MCF 10A (cell line): ENCODE measurements around the gene KLHDC1. TPM values are rescaled to one million over a fixed set of nuclear protein-coding genes. Genes with fewer than 3 reads are reported as not detected.
"Not testable (repeated sequence)": the region's sequence is repeated elsewhere in the genome, so short reads cannot be mapped to it uniquely, and the experiment has no call there.

Experiments used
- Bru-seq: library from RNA; stranded (reverse); fragments of 400-500 nt; gene quantifications from one replicate; lab custom pipeline; 2021; lab: Mats Ljungman, UMichigan
- BruChase-seq, 2 experiments: library from RNA; stranded (reverse); fragments of 400-500 nt; gene quantifications; one replicate each; lab custom pipeline; 2021; lab: Mats Ljungman, UMichigan
- BruUV-seq: library from RNA; stranded (reverse); fragments of 400-500 nt; replicated peaks from 2 replicates; lab custom pipeline; 2021; lab: Mats Ljungman, UMichigan
- CTCF ChIA-PET: fragments of 300-600 bp; sonication (Branson Sonifier 250); formaldehyde crosslinking; extraction: SDS; loops from one replicate; lab custom pipeline; 2021; ENCODE audit warnings: antibody characterized with exemption, inconsistent platforms; lab: Yijun Ruan, JAX
- POLR2A ChIA-PET: fragments of 300-600, 350-650 bp; sonication (Branson Sonifier 250); formaldehyde crosslinking; extraction: SDS; loops from one replicate; lab custom pipeline; 2020; ENCODE audit warnings: antibody characterized with exemption, inconsistent platforms; lab: Yijun Ruan, JAX
- DNase-seq: peaks from one replicate; pipeline ENCODE4 v3.0.0-alpha.2; 2018; ENCODE audit not compliant: unreplicated experiment
- H3K27ac Mint-ChIP-seq: one replicate; pipeline ENCODE4 v1.8.0; 2022; ENCODE audit warnings: mild to moderate bottlenecking, low read depth, mixed read lengths; ENCODE audit not compliant: unreplicated experiment
- H3K27me3 Mint-ChIP-seq: one replicate; pipeline ENCODE4 v1.8.0; 2022; ENCODE audit warnings: mixed read lengths; ENCODE audit not compliant: insufficient read depth, unreplicated experiment
- H3K36me3 Mint-ChIP-seq: one replicate; pipeline ENCODE4 v1.8.0; 2022; ENCODE audit warnings: mild to moderate bottlenecking, moderate library complexity, mixed read lengths; ENCODE audit not compliant: insufficient read depth, unreplicated experiment
- H3K4me1 Mint-ChIP-seq: one replicate; pipeline ENCODE4 v1.8.0; 2022; ENCODE audit warnings: mixed read lengths; ENCODE audit not compliant: insufficient read depth, unreplicated experiment
- H3K4me3 Mint-ChIP-seq: one replicate; pipeline ENCODE4 v1.8.0; 2022; ENCODE audit warnings: mild to moderate bottlenecking, moderate library complexity, mixed read lengths; ENCODE audit not compliant: unreplicated experiment
- H3K9me3 Mint-ChIP-seq: one replicate; pipeline ENCODE4 v1.8.0; 2022; ENCODE audit warnings: mixed read lengths; ENCODE audit not compliant: unreplicated experiment
- CTCF ChIP-seq: fragments of 200-600 bp; IDR thresholded peaks from one replicate; pipeline ENCODE4 v1.8.0; 2022; ENCODE audit warnings: antibody characterized with exemption, mild to moderate bottlenecking; ENCODE audit not compliant: unreplicated experiment
- intact Hi-C: fragments of 100-400 bp; cut with micrococcal nuclease; formaldehyde crosslinking; loops from 2 replicates; pipeline ENCODE4 v1.14.1; 2022
- long read RNA-seq: library from polyadenylated mRNA; stranded (forward); transcript quantifications from one replicate; pipeline ENCODE4 v2.0.0, GENCODE V29; 2022
- total RNA-seq: library from RNA; stranded (reverse); gene quantifications from 2 replicates; pipeline ENCODE4 v1.2.3, GENCODE V29; 2022

Gene KLHDC1
- total RNA-seq (0.35 and 0.52 TPM in 2 replicates), Bru-seq, nascent RNA (percentile 31 among the genes with signal in this experiment), BruChase-seq, experiment 1, labeled RNA remaining after a 6-hour chase (percentile 38 among the genes with signal in this experiment), BruChase-seq, experiment 2, labeled RNA remaining after a 2-hour chase (percentile 36 among the genes with signal in this experiment)
- long read RNA-seq: 0 reads

DNA sequence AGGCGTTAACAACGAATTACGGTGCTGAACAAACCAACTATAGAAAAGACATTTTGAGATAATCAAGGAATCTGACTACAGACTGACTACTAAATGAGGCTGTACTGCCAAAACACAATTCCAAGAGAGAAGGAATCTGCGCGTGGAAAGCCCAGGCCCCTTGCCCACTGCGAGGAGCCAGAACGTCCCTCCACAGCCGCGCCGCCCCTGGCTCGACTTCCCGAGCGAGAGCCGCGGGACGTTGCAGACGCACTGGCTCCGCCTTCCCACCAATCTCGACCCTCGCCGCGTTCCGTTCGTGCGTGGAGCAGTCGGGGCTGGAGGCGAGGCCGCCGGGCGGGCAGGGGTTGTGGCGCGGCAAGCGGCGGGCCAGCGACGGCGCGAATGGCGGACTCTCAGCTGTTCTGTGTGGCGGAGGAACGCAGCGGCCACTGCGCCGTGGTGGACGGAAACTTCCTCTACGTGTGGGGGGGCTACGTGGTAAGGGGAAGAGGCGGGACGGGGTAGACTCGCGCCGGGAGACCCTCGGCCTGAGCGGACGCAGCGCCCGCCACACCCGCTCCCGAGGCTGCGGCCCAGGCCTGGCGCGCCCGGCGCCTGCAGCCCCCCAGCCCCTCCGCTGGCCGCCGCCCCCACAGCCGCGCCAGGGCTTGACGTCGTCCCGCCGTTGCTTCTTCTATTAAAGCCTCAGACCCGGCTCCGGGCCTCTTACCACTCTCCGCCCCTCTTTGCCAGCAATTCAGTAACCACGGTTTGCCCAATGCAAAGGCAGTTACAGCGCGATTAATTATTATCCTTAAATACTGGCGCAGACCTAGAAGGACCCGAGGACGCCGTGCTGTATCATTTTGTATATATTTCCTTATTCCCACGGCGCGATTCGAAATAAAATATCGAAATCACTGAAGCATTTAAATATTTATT lies at the start of gene KLHDC1:
Gene KLHDC1, plus strand, starts transcription at position 310 of the 924 bp plus-strand sequence. Its CDS starts 75 bp downstream, at position 385.
- Mint-ChIP-seq H3K4me1 (peaks cover 5% of the 10 kb centered on the region), H3K27ac (no peak within 1 kb of the TSS), H3K9me3 (no peaks in the 10 kb centered on the region), H3K36me3 (no peaks in the 10 kb centered on the region), H3K27me3 (no peaks in the 10 kb centered on the region), H3K4me3 (peak within 1 kb of the TSS; percentile 53)
- intact Hi-C loops: no loop called here
- BruUV-seq: no TSS peak
- peak; percentile 51 for DNase-seq
- TF ChIP-seq CTCF: no peak
- CTCF ChIA-PET: interaction anchor here (0.6 to 1.0 kb wide), 2 partner anchors 9 to 198 kb away, joined by 3 to 4 read pairs; no protein-coding TSS in a partner anchor
- POLR2A ChIA-PET: interaction anchor here (0.7 to 2.7 kb wide), 7 partner anchors 56 to 76 kb away, joined by 3 to 16 read pairs (median 4); partner anchors contain the start of genes DNAAF2, KLHDC2, MGAT2 and RPL36AL

- no peaks in the 10 kb centered on the region for H3K9me3 Mint-ChIP-seq
- intact Hi-C loops: no loop called here
- POLR2A ChIA-PET: interaction anchor here (0.6 to 1.2 kb wide), 2 partner anchors 114 to 198 kb away, joined by 4 read pairs; partner anchors contain the start of gene KLHDC2
- no peaks in the 10 kb centered on the region for H3K4me1 Mint-ChIP-seq
- peaks cover 18% of the 10 kb centered on the region for H3K36me3 Mint-ChIP-seq
- H3K27me3 Mint-ChIP-seq: no peaks in the 10 kb centered on the region
- TF ChIP-seq CTCF: no peak
- no TSS peak for BruUV-seq
- H3K4me3 Mint-ChIP-seq: no peak overlapping the region
- DNase-seq: no peak
- no peak overlapping the region for H3K27ac Mint-ChIP-seq
- CTCF ChIA-PET: no interaction called here
These were observed 39.4 kb upstream of the KLHDC1 start for GRCh38 chr14:49653508-49653907.

DNA sequence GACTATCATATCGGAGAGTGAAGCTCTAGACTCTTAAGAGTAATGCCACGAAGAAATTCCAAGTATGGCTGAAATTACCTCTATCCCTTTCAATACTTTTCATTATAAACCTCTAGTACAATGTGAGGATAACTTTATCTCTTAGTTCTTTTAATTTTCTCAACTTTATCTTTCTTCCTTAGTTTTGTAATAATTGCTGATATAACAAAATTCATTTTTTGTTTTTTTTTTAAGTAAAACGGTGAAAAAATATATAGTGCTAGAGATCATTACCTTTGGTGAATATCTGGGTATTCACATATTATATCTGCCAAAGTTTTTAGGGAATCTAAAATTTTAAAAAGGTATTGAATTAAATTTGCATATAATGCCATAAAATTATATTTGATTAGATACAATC lies 38.4 kb upstream of the KLHDC1 start:
- H3K9me3 Mint-ChIP-seq: no peaks in the 10 kb centered on the region
- H3K36me3 Mint-ChIP-seq: peaks cover 18% of the 10 kb centered on the region
- no peak overlapping the region for H3K4me3 Mint-ChIP-seq
- H3K27me3 Mint-ChIP-seq: no peaks in the 10 kb centered on the region
- no peaks in the 10 kb centered on the region for H3K4me1 Mint-ChIP-seq
- CTCF ChIA-PET: interaction anchor here (0.6 to 1.0 kb wide), 3 partner anchors 8 to 69 kb away, joined by 3 to 4 read pairs (median 4); no protein-coding TSS in a partner anchor
- intact Hi-C loops: no loop called here
- H3K27ac Mint-ChIP-seq: no peak overlapping the region
- TF ChIP-seq CTCF: no peak
- DNase-seq: no peak
- BruUV-seq: no TSS peak
- POLR2A ChIA-PET: interaction anchor here (1.2 kb wide), 1 partner anchor 113 kb away, joined by 4 read pairs; the partner anchor contains the start of gene KLHDC2

DNA sequence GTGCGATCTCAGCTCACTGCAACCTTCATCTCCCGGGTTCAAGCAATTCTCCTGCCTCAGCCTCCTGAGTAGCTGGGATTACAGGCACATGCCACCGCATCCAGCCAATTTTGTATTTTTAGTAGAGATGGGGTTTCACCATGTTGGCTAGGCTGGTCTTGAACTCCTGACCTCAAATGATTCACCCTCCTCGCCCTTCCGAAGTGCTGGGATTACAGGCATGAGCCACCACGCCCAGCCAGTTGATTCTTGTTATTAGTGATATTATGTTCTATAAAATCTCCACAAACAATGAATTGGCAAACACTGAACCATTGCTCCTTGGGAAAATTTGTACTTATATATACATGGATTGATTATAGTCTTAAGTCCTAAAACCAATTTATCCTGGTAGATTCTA lies 35.4 kb upstream of the KLHDC1 start:
- H3K36me3 Mint-ChIP-seq, H3K27me3 Mint-ChIP-seq, H3K4me3 Mint-ChIP-seq, H3K4me1 Mint-ChIP-seq, BruUV-seq, H3K9me3 Mint-ChIP-seq, intact Hi-C loops: not testable (repeated sequence)
- DNase-seq: peak; percentile 47
- ChIA-PET CTCF (interaction anchor here (1.8 kb wide), 1 partner anchor 23 kb away, joined by 4 read pairs; the partner anchor contains the start of gene DNAAF2), POLR2A (interaction anchor here (0.6 kb wide), 1 partner anchor 529 kb away, joined by 3 read pairs; no protein-coding TSS in a partner anchor)
- peak overlapping the region; percentile 27 for H3K27ac Mint-ChIP-seq
